Measurements from ENCODE around the gene SDS. TPM values are rescaled to one million over a fixed set of nuclear protein-coding genes. Genes with fewer than 3 reads are reported as not detected.

SDS gene
- total RNA-seq, 4 donors from 2014 or later = 0.63 TPM; not detected in 3

DNA sequence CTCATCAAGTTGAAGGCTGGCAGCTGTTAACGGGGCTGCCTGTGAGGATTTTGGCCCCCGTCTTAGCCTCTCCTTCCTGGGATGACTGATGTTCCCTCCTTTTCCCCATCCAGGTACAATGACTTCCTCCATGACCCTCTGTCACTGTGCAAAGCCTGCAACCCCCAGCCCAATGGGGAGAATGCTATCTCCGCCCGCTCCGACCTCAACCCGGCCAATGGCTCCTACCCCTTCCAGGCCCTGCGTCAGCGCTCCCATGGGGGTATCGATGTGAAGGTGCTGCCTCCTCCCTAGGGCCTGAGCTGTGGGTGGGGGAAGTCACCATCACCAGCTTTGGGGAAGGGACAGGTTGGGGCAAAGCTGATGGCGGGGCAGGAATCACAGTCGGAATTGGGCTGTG, 16.1 kb downstream of the SDS start:
- intact Hi-C loops (cut with DNase I; ENCODE audit: low total_unique reads) = no loop called here
- WGBS, 2 donors = 87 to 94% methylated on average over 11 of the region's 11 CpGs
- no peak overlapping the region for H3K4me3 ChIP-seq (ENCODE audit: low read depth, poor library complexity, severe bottlenecking)
- DNase-seq (ENCODE audit: low spot score in 2 of 2) = no peak
- TF ChIP-seq CTCF (IDR thresholded peaks at IDR 0.05) = no peak
- no peak for TF ChIP-seq POLR2A (IDR thresholded peaks at IDR 0.05)

DNA sequence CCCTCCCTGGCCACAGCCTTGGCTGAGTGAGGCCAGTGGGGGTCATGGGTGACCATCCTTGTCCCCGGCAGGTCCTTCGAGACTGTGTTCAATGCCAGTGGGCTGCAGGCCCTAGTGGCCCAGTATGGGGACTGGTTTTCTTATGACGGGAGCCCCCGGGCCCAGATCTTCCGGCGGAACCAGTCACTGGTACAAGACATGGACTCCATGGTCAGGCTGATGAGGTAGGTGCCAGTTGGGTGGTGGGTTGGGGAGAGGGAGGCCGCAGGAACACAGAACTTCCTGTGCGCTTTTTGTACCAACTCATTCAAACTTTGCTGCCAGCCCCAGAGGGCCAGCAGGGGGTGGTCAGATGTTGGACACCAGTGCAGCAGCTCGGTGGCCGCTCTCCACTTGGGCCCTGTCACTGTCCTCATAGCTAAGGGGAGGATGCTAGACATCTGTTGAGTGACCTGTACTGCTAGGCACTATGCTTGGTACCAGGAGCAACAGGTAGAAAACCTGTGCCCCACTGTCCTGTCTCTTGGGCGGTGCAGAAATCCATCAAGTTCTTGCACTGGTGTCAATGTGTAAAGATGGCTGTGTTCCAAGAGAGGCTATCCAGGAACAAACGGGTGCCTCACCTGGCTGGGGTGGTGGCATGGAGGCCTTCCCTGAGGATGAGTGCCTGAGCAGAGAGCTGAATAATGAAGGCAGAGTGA, 16.7 kb downstream of the SDS start:
- WGBS, 2 donors = 91 to 97% methylated on average over 12 of the region's 12 CpGs
- DNase-seq (ENCODE audit: low spot score in 2 of 2) = no peak
- no peak for TF ChIP-seq POLR2A (IDR thresholded peaks at IDR 0.05)
- no peak for TF ChIP-seq CTCF (IDR thresholded peaks at IDR 0.05)
- intact Hi-C loops (cut with DNase I; ENCODE audit: low total_unique reads) = no loop called here
- no peak overlapping the region for H3K4me3 ChIP-seq (ENCODE audit: low read depth, poor library complexity, severe bottlenecking)

DNA sequence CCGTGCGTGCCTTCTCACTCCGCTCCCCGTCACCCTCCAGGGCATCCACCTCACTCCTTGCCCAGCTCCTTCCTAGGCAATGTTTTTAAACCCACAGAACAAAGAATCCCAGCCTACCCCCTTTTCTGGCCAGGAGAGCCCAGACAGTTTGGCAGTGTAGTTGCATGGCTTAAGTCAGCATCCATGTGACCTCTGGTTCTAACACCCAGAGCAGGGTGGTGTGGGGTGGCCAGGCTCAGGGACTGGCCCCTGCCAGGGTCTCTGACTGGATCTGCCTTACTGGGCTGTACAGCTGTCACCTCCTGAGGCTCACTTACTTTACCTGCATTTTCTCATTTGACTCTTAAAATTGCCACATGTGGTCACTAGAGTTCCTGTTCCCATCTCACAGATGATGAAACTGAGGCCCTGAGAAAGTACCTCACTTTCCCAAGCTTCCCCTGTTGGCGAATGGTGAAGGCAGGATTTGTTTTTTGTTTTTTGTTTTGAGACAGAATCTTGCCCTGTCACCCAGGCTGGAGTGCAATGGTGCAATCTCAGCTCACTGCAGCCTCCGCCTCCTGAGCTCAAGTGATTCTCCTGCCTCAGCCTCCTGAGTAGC, 18.3 kb downstream of the SDS start:
- no peak for TF ChIP-seq POLR2A (IDR thresholded peaks at IDR 0.05)
- no peak for DNase-seq (ENCODE audit: low spot score in 2 of 2)
- intact Hi-C loops (cut with DNase I; ENCODE audit: low total_unique reads) = no loop called here
- H3K4me3 ChIP-seq (ENCODE audit: low read depth, poor library complexity, severe bottlenecking) = no peak overlapping the region
- 88 to 92% methylated on average over 6 of the region's 6 CpGs for WGBS, 2 donors

- no peak overlapping the region for H3K4me3 ChIP-seq (ENCODE audit: low read depth, poor library complexity, severe bottlenecking)
- intact Hi-C loops (cut with DNase I; ENCODE audit: low total_unique reads) = no loop called here
- no peak for DNase-seq (ENCODE audit: low spot score in 2 of 2)
- WGBS, 2 donors = 75 to 89% methylated on average over 5 to 14 of the region's 14 CpGs
- TF ChIP-seq CTCF (IDR thresholded peaks at IDR 0.05) (no peak), POLR2A (IDR thresholded peaks at IDR 0.05) (no peak)
Observed at GRCh38 chr12:113384778-113385177, 18.9 kb downstream of the SDS start.

DNA sequence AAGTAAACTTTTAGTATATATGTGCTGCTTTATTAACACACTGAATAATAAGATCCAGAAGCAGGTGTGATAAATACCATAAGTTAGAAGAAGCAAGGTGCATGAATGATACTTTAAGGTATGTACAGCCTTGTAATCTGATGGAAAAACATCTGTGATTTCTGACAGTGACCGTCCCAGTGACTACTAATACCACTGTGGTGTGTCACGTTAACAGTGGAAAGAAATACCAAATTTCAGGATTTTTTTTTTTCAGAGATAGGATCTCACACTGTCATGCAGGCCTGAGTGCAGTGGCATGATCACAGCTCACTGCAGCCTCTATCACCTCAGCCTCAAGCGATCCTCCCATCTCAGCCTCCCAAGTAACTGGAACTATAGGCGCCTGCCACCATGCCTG, 21.5 kb downstream of the SDS start:
- intact Hi-C loops (cut with DNase I; ENCODE audit: low total_unique reads) = no loop called here
- TF ChIP-seq POLR2A (IDR thresholded peaks at IDR 0.05) (no peak), CTCF (IDR thresholded peaks at IDR 0.05) (no peak)
- no peak overlapping the region for H3K4me3 ChIP-seq (ENCODE audit: low read depth, poor library complexity, severe bottlenecking)
- WGBS, 2 donors = 95 to 96% methylated on average over 4 of the region's 4 CpGs
- no peak for DNase-seq (ENCODE audit: low spot score in 2 of 2)

GRCh38 chr12:113381220-113381619, 22.5 kb downstream of the SDS start:
- H3K4me3 ChIP-seq (ENCODE audit: low read depth, poor library complexity, severe bottlenecking) = no peak overlapping the region
- intact Hi-C loops (cut with DNase I; ENCODE audit: low total_unique reads) = no loop called here
- no peak for DNase-seq (ENCODE audit: low spot score in 2 of 2)
- 75 to 78% methylated on average over 11 of the region's 11 CpGs for WGBS, 2 donors
- no peak for TF ChIP-seq CTCF (IDR thresholded peaks at IDR 0.05)
- TF ChIP-seq POLR2A (IDR thresholded peaks at IDR 0.05) = no peak
